Mucosa of gallbladder (tissue), 1 donor: Measurements from ENCODE around the gene PIP5K1B. TPM values are rescaled to one million over a fixed set of nuclear protein-coding genes. Genes with fewer than 3 reads are reported as not detected.

ENCODE experiments used
- DNase-seq: peaks from one replicate; pipeline ENCODE4 v3.0.0-alpha.2; 2020; ENCODE audit warnings: low spot score
- total RNA-seq: library from RNA; stranded (reverse); gene quantifications from one replicate; pipeline ENCODE4 v1.2.1, GENCODE V29; 2021
- donor health status: DM: no; HTN: no; CAD: no.

Gene PIP5K1B
- total RNA-seq, 1 donor from 2014 or later: 14.0 TPM

DNA sequence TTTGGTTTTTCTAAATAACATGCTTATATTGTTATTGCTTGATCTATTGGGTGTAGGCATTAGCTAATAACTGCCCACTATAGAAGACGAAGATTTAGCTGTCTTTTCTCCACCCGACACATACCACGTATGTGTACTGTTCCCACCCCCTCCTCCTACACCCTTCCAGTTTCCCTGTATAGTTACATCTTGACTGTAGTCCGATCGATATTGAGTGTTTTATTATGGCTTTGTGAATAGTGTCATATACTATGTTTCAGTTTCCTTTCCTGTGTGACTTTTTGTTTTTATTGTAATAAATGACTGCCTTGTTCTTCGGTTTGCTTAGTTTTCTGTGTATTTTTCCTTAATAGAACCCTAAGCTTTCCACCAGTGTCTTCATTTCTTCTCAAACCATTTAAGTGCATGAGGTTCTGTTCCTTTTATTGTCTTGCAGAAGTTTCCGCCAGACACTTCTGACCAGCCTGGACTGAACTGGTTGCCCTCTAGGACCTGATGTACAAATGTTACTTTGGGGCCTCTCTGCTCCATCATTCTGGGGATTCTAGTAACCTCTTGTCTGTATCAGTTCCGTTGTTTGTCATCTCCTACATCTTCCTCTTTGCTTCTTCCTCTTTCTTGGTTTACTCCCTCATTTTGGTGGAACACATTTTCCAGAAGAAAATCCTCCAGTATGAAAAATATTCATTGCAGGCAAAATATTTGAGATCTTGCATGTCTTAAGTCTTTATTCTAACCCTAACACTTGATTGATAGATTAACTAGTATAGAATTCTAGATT is 247.0 kb downstream of the PIP5K1B start:
- no peak for DNase-seq

DNA sequence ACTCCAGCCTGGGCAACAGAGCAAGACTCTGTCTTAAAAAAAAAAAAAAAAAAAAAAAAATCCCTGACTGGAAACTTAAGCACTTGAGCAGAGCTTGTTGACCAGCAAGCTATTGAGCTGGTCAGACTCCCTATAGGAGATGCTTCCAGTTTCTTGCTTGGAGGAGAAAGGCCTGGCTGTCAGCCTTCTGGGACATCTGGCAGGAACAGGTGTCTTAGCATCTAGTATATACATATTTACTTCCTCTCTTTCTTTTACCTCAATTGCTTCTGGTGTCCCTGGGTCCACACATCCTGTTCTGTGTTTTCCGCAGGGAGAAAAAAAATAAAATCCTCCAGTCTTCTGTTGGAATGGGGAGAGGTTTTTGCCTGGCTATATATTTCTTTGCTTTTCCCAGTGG is 248.7 kb downstream of the PIP5K1B start:
- no peak for DNase-seq

DNA sequence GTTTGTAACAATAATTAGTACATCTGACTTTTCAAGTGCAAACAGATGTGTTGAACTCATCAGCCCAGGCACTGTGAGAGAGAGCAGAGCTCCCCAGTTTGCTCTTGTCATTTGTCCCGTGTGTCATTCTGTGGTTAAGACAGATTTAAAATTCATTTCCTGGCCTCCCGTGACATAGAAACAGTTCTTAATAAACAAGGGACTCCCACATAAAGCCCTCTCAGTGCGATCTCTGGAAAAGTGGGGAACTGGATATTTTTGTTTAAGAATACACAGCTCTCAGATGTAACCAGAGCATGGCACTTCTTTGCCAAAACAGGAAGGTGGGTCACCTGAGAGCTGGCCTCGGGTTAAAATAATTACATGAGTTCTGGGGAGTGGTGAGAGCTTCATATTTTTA is 250.3 kb downstream of the PIP5K1B start:
- DNase-seq: no peak

DNA sequence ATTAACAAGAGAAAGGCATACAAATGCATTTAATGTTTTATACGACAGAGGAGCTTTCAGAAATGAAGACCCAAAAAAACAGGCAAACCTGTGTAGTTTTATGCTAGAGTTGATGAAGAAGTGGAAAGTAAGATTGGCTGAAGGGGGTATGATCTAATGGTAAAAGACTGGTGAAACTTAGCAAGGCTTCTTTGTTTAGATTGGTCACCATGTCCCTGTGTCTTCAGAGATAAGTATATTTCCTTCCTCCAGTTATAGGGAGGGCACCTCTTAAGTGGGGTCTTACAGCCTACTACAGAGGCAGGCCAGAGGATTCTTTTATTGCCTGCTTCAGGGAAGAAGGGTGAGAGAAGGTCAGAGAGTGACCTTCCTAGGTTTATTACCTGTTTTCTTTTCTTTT is 252.4 kb downstream of the PIP5K1B start:
- no peak for DNase-seq

DNA sequence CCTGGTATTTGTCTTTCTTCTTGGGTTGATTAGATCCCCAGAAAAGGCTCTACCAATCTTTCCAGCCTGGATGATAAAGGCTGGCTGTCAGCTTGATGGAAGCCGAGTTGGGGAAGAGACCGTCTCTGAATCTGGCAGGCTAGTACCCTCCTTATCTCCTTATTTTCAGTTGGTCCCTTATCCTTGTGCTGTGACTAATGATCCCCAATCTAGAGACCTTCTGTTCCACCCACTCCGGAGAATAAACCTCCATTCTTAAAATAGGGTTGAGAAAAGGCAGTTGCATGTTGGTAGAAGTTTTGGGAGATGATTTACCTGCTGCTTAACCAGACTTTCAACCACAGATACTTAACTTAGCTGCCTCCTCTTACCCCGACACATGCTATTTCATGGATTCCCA is 256.5 kb downstream of the PIP5K1B start:
- DNase-seq: no peak

DNA sequence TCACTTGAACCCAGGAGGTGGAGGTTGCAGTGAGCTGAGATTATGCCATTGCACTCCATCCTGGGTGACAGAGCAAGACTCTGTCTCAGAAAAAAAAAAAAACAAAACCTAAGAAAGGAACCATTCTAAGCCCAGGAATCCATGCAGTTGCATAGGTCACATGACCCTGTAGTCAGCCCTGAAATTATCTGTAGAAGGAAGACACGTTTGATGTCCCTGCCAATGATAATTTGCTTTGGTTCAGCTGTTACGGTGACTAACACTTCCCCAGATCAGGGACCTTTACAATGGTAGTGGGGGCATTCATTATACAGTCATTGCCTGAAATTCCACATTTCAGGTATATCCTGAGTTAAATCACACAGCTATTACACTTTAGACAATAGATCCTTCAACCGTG is 258.4 kb downstream of the PIP5K1B start:
- DNase-seq: no peak

DNA sequence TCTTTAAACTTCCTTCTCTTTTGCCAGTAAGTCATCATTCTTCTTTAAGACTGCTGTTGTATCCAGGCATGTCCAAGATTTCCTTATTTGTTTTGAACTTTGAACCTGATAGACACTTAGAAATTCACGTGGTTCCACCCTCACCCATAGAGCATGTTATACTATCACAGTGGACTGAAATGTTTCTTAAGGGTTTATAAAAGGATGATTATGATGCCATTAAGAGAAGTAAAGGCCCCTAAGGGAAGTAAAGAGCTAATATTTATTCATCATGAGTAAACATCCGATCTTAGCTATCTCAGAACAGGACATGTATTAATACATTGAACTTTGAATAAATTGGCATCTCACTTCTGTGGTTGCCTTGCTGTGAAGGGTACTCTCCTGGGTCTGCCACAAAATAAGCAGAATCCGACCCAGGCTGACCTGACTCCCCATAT is 259.1 kb downstream of the PIP5K1B start:
- DNase-seq: no peak

DNA sequence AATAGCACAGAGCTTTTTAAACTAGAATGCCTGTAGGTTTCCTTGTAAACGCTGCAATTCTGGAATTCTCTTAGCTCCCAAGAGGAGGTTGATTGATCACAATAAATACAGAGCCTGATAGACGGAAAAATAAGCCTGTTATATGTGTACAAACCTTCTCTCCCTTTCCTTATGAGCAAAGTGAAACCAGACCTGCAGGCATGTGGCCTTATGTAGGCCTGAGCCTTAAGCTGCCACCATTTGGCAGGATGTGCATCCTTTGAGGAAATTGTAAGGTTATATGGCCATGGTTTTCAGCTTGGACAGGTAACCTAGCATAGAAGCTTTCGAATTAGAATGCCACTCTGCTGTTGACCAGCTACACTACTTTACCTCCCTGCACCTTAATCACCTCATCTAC is 259.7 kb downstream of the PIP5K1B start:
- DNase-seq: no peak

DNA sequence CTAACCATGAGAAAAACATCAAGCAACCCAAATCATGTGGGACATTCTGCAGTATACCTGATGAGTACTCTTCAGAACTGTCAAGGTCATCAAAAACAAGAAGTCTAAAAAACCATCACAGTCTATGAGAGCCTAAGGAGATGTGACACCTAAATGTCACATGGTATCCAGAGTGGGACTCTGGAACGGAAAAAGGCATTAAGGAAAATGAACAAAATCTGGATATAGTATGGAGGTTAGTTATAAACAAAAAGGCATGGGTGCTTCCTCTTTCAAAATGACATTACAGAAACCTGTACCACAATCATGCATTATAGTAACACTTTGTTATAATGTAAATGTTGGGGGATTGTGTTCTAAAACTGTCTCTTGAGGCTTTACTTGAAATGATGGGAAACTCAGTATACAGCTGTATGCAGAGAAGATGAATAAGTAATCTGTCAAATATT is 261.5 kb downstream of the PIP5K1B start:
- no peak for DNase-seq

DNA sequence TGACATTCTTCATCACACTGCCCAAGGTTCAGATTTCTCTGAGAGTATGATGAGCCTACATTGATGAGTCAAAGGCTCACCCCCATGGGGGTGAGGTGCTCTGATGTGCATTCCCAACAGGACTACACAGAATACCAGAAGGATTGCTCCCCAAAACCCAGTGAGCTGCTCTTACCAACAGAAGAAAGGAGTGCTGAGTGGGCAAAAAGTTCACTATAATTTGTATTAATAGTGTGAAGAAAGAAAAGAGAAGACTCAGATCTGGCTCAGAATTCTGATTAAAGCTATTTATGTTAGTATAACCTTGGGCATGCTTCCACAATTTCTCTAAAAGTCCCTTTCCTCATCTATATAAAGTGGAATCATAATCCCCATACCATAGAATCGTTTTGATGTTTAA is 262.8 kb downstream of the PIP5K1B start:
- DNase-seq: no peak

DNA sequence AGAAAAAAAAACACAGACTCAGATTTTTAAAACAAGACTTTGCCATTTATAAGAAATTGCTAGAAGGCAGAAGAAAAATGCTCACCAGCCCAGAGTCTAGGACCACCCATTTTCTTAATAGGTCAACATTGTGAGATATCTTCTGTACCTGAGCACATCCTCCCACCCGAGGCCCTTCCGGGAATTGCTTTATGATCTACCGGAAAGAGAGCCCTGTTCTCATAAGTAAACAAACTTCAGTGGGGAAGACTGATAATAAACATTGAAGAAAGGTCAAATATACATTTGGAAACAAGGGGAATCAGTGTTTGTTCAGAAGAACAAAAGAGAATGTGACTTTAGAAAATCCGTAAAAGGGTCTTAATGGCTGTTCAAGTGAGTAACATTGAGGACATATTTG is 264.5 kb downstream of the PIP5K1B start:
- no peak for DNase-seq

DNA sequence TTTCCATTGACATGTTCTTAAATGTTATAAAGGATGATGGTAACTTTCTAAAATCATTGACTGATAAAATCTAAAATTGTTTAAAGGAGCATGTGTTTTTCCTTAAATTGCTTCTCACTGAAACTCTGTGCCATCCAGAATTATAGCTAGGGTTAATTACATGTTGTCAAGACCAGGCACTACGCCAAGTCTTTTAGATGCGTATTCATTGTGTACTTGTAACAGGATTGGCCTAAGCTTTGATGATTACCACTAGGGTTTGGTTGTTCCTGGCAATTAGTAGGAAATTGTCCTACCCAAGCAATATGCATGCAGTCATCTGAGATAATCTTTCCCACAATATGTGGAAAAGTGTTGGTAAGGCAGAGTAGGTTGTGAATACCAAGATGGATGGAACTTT is 265.1 kb downstream of the PIP5K1B start:
- no peak for DNase-seq

DNA sequence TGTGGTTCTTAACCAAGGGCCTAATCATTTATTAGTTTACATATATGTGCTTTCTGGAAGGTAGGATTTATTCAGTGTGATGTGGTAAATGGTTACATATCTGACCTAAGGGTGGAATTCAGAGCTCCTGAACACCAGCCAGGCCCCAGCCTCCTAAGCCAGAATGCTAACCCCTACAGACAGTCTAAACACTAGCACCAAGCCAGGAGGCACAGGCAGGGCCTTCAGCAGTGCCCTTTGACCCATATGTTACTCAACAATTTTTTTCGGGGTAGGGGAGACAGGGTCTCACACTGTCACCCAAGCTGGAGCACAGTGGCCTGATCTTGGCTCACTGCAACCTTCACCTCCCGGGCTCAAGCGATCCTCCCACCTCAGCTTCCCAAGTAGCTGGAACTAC is 268.6 kb downstream of the PIP5K1B start:
- no peak for DNase-seq

DNA sequence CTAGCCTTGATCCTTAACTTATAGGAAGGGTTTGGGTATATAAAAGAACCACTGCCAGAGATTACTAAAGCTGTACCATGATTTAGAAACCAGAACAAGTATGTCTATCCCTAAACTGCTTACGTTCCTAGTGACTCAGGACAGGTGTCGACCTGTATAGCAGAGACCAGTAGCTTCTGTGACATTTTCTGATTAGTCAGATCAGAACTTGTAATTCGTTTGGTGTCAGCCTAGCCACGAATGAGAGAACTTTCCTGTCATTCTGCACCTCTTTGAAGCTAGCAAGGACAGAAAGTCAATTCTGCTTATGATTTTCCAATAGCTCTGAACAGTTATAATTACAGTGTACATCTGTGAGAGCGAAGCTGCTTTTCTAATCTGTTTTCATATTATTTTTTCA is 269.4 kb downstream of the PIP5K1B start:
- DNase-seq: no peak

DNA sequence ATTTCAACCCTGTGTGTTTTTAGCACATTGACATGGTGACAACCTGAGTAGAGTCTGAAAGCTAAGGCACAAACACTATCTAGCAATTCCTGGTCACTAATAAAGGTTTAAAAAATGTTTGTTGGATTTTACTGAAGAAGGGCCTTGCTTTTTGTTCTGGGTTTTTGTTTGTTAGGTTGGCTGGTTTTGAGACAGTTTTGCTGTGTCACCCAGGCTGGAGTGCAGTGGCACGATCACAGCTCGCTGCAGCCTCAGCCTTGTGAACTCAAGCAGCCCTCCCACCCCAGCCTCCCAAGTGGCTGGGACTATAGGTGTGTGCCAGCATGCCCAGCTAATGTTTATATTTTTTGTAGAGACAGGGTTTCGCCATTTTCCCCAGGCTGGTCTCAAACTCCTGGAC is 269.9 kb downstream of the PIP5K1B start:
- DNase-seq: no peak

DNA sequence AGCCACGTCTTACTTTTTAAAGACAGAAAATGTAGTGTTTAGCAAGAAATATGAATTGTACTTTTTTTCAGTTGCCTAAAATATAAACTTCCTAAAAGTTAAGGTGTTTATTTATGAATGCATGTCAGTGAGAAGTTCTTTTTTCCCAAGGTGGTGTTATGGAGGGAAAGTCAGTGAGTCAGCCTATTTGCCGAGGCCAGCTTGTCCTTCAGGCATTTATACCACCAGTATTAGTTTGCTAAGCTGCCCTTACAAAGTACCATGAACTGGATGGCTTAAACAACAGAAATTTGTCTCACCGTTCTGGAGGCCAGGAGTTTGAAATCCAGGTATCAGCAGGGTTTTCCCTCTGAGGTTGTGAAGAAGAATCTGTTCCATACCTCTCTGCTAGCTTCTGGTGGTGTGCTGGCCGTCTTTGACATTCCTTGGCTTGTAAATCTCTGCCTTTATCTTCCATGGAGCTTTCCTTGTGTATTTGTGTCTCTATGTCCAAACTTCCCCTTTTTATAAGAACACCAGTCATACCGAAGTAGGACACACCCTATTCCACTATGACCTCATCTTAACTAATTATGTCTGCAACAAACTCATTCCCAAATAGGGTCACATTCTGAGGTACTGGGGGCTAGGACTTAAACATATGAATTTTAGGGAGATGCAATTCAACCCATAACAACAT is 270.5 kb downstream of the PIP5K1B start:
- no peak for DNase-seq

DNA sequence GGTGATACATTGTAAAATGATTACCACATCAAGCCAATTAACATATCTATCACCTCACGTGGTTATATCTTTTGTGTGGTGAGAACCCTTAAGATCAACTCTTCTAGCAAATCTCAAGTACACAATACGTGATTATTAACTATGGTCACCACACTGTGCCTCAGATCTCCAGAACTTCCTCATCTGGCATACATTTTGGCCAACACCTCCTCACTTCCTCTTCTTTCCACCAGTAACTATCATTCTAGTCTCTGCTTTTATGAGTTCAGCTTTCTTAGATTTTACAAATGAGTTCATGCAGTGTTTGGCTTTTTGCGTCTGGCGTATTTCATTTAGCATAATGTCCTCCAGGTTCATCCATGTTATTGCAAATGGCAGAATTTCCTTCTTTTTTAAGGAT is 273.0 kb downstream of the PIP5K1B start:
- no peak for DNase-seq

DNA sequence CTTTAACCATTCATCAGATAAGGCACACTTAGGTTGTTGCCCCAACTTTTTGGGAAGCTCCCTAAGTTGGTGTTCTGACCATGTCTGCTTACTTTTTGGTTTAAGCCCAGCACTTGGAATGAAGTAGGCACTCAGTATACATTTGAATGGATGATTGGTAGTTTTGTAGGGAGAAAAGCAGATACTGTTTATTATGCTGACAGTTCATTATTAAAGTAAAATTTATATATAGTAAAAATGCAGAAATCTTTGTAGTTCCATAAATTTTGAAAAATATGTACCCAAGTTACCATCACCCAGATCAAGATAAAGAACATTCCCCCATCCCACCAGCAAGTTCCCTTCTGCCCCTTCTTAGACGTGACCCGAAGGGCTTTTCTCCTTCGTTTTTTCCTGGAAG is 273.5 kb downstream of the PIP5K1B start:
- no peak for DNase-seq

DNA sequence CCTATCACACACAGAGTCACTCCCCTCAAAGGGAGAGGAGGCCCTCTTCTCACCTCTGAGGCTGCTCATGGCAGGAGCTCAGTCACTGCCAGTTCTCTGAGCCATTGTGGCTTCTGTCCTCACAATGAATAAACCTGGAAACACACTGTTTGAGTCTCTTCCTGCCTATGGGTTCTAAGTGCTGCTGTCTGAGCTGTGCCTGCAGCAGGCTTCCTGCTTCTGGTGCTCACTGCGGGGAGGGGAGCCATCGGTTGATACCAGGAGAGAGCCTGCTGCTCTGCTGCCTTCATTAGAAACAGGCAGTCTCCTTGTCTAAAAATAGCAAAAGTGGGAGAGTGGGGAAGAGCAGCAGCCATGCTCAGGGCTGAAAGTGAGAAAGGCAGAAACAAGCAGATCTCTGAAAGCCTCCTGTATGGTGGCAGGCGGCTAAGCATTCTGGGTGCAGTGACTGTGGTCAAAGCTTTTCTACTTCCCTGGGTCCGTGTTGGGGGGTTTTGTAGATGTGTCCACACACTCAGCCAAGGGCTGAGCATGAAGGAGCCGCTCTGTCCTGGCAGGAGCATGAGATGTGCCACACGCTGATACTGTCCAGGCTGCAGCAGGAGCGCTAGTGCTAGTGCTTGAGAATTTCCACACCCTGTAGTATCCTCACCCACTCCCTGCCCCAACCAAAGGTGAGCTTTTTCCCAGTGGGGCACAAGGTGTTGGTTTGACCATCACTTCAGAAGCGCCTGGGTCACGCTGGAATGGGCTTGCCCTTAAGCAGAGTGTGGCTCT is 274.7 kb downstream of the PIP5K1B start:
- peak; percentile 18 for DNase-seq

DNA sequence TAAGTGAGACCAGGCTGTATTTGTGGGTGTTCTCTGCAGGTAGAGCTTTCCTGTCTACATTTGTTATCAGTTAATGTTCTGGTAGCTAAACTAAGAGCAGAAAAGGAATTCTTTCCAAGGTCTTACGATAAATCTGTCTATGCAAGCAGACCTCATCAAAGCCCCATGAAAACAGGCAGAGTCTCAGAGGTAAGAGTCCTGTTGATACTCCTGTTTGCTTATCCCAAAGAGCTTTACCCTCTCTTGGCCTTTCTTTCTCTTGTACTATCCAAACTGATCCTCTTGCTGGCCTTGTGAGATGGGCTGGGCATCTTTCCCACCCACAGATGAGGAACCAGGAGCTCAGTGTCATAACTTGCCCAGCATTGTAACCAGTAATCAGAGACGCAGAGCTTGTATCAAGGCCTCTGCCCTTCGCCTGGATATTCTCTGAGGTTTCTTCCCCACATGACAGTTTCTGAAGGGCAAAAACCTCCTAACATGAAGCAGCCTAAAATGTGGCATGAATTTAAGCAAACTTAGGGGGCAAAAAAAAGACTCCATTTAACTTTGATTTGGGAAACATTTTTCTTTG is 275.4 kb downstream of the PIP5K1B start:
- DNase-seq: no peak

DNA sequence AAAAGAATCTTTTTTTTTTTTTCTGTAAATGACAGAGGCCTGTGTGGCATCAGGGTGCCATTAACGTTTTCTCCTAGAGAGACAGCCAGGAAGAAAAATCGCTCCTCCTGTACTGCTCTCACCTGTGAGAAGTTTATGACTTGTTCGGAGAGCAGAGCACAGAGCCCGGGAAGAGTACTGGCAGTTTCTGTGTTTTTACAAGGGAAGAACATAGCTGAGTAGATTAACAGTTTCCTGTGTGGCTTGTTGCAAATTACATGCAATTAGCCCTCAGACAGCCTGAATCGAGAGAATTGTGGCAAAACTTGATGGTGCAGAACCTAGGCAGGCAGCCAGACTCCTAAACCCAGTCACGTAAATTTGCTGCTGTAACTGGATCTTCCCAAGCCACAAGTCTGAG is 276.7 kb downstream of the PIP5K1B start:
- no peak for DNase-seq

DNA sequence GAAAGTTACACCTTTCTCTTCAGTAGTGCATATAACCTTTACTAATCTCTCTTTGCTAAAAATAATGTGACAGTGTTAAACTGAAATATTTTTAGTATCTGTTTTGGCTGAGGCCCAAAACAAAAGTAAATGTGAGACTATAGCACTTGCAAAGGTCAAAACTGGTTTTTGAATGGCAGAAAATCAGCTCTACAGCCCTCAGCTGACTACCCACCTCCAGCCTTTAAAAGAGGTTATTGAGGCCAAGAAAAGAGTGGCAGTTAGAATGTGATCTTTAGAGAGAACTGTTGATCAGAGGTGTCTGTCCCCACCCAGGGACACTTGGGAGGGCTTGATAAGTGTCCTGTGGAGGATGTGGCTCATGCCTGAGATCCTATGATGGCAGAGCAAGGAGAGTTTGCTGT is 278.0 kb downstream of the PIP5K1B start:
- no peak for DNase-seq
